ENCODE measurements around the gene ADGRL3.

The ADGRL3 gene

GRCh38 chr4:61824454-61824853 lies 624.3 kb downstream of the ADGRL3 start:
- Histone ChIP-seq H3K27ac (ENCODE audit: poor library complexity, severe bottlenecking) (no peak overlapping the region), H3K9me3 (ENCODE audit: severe bottlenecking) (peaks cover under 1% of the 10 kb centered on the region), H3K36me3 (ENCODE audit: low read depth) (no peaks in the 10 kb centered on the region), H3K4me1 (ENCODE audit: insufficient read depth, poor library complexity, severe bottlenecking) (no peaks in the 10 kb centered on the region), H3K27me3 (ENCODE audit: insufficient read depth, poor library complexity, severe bottlenecking) (peaks cover 4% of the 10 kb centered on the region), H3K4me3 (ENCODE audit: severe bottlenecking) (no peak overlapping the region)
- DNase-seq (ENCODE audit: low spot score) (no peak), ATAC-seq (ENCODE audit: low read depth) (no peak)
- TF ChIP-seq CTCF (IDR thresholded peaks at IDR 0.05; ENCODE audit: poor library complexity, severe bottlenecking), result no peak

GRCh38 chr4:61827907-61828391 lies 627.8 kb downstream of the ADGRL3 start:
- peaks cover 2% of the 10 kb centered on the region for H3K9me3 ChIP-seq (ENCODE audit: severe bottlenecking)
- no peak for ATAC-seq (ENCODE audit: low read depth)

GRCh38 chr4:61828960-61829359 lies 628.8 kb downstream of the ADGRL3 start:
- Histone ChIP-seq H3K9me3 (ENCODE audit: severe bottlenecking) (peaks cover 2% of the 10 kb centered on the region), H3K4me3 (ENCODE audit: severe bottlenecking) (no peak overlapping the region), H3K27me3 (ENCODE audit: insufficient read depth, poor library complexity, severe bottlenecking) (peaks cover 4% of the 10 kb centered on the region), H3K36me3 (ENCODE audit: low read depth) (no peaks in the 10 kb centered on the region), H3K27ac (ENCODE audit: poor library complexity, severe bottlenecking) (no peak overlapping the region), H3K4me1 (ENCODE audit: insufficient read depth, poor library complexity, severe bottlenecking) (no peaks in the 10 kb centered on the region)
- DNase-seq (ENCODE audit: low spot score), result no peak
- no peak for ATAC-seq (ENCODE audit: low read depth)
- no peak for TF ChIP-seq CTCF (IDR thresholded peaks at IDR 0.05; ENCODE audit: poor library complexity, severe bottlenecking)

More at GRCh38 chr4:61827907-61828391, 627.8 kb downstream of the ADGRL3 start:
- Histone ChIP-seq H3K27me3 (ENCODE audit: insufficient read depth, poor library complexity, severe bottlenecking) (peaks cover 4% of the 10 kb centered on the region), H3K4me1 (ENCODE audit: insufficient read depth, poor library complexity, severe bottlenecking) (no peaks in the 10 kb centered on the region), H3K4me3 (ENCODE audit: severe bottlenecking) (no peak overlapping the region), H3K27ac (ENCODE audit: poor library complexity, severe bottlenecking) (no peak overlapping the region), H3K36me3 (ENCODE audit: low read depth) (no peaks in the 10 kb centered on the region)
- DNase-seq (ENCODE audit: low spot score), result no peak
- no peak for TF ChIP-seq CTCF (IDR thresholded peaks at IDR 0.05; ENCODE audit: poor library complexity, severe bottlenecking)

- no peak for TF ChIP-seq CTCF (IDR thresholded peaks at IDR 0.05; ENCODE audit: poor library complexity, severe bottlenecking)
- Histone ChIP-seq H3K27me3 (ENCODE audit: insufficient read depth, poor library complexity, severe bottlenecking) (peaks cover 4% of the 10 kb centered on the region), H3K4me1 (ENCODE audit: insufficient read depth, poor library complexity, severe bottlenecking) (no peaks in the 10 kb centered on the region), H3K27ac (ENCODE audit: poor library complexity, severe bottlenecking) (no peak overlapping the region), H3K9me3 (ENCODE audit: severe bottlenecking) (peaks cover 2% of the 10 kb centered on the region), H3K4me3 (ENCODE audit: severe bottlenecking) (no peak overlapping the region), H3K36me3 (ENCODE audit: low read depth) (no peaks in the 10 kb centered on the region)
- ATAC-seq (ENCODE audit: low read depth) (no peak), DNase-seq (ENCODE audit: low spot score) (no peak)
Observed at GRCh38 chr4:61831987-61832386, 631.9 kb downstream of the ADGRL3 start.

GRCh38 chr4:61837395-61837794 lies 637.3 kb downstream of the ADGRL3 start:
- no peaks in the 10 kb centered on the region for H3K4me1 ChIP-seq (ENCODE audit: insufficient read depth, poor library complexity, severe bottlenecking)
- TF ChIP-seq CTCF (IDR thresholded peaks at IDR 0.05; ENCODE audit: poor library complexity, severe bottlenecking), result no peak
- no peaks in the 10 kb centered on the region for H3K9me3 ChIP-seq (ENCODE audit: severe bottlenecking)
- ATAC-seq (ENCODE audit: low read depth), result no peak
- H3K4me3 ChIP-seq (ENCODE audit: severe bottlenecking), result no peak overlapping the region
- peaks cover 5% of the 10 kb centered on the region for H3K27me3 ChIP-seq (ENCODE audit: insufficient read depth, poor library complexity, severe bottlenecking)
- no peaks in the 10 kb centered on the region for H3K36me3 ChIP-seq (ENCODE audit: low read depth)
- no peak overlapping the region for H3K27ac ChIP-seq (ENCODE audit: poor library complexity, severe bottlenecking)
- no peak for DNase-seq (ENCODE audit: low spot score)

All from RWPE2 (cell line).